K562 (cell line): Measurements from ENCODE around the gene POLR3K. TPM values are rescaled to one million over a fixed set of nuclear protein-coding genes. Genes with fewer than 3 reads are reported as not detected.

ENCODE experiments used
- BRCA1 ChIP-seq, 2 experiments: fragments of 450-650 bp in 1 of 2; sonication (generic) in 1 of 2; formaldehyde crosslinking in 1 of 2; IDR thresholded peaks; 2 replicates each; pipeline versions ENCODE4 v1.5.0 to v1.6.1; 2017 to 2020; ENCODE audit warnings: mild to moderate bottlenecking in 1 of 2, missing genetic modification reagents in 1 of 2
- CBFB ChIP-seq: sonication (generic); formaldehyde crosslinking; IDR thresholded peaks from 2 replicates; pipeline ENCODE4 v1.4.0; 2020; ENCODE audit warnings: mild to moderate bottlenecking, missing genetic modification reagents
- CBX2 ChIP-seq: fragments of 200-600 bp; sonication (generic); IDR thresholded peaks from one replicate; pipeline ENCODE4 v1.6.1; 2012; ENCODE audit warnings: mild to moderate bottlenecking, low read length, inconsistent platforms; ENCODE audit not compliant: insufficient read depth, poor library complexity, severe bottlenecking
- E2F1 ChIP-seq: sonication (generic); formaldehyde crosslinking; IDR thresholded peaks from 2 replicates; pipeline ENCODE4 v1.8.1; 2023; ENCODE audit warnings: mild to moderate bottlenecking, missing genetic modification reagents, moderate library complexity
- ELF1 ChIP-seq: fragments of 200-800 bp; sonication (Bioruptor generic); IDR thresholded peaks from 2 replicates; pipeline ENCODE4 v1.6.1; 2016; ENCODE audit warnings: missing genetic modification characterization, missing compliant biosample characterization
- FOXM1 ChIP-seq, 2 experiments: fragments of 450-650 bp in 1 of 2; sonication (generic) in 1 of 2; formaldehyde crosslinking in 1 of 2; IDR thresholded peaks; 2 replicates each; pipeline versions ENCODE4 v1.6.1 to v1.9.0; 2017 to 2022; ENCODE audit warnings: low read depth in 2 of 2, mild to moderate bottlenecking in 2 of 2, missing genetic modification reagents in 1 of 2, moderate library complexity in 1 of 2
- GATA2 ChIP-seq: sonication (generic); formaldehyde crosslinking; IDR thresholded peaks from 2 replicates; pipeline ENCODE4 v1.4.0; 2020; ENCODE audit warnings: mild to moderate bottlenecking, missing genetic modification reagents
- GTF2A2 ChIP-seq: IDR thresholded peaks from 2 replicates; pipeline ENCODE4 v1.6.1; 2016; ENCODE audit warnings: mild to moderate bottlenecking, missing genetic modification characterization, missing compliant biosample characterization
- HNRNPH1 ChIP-seq: fragments of 200-400 bp; formaldehyde crosslinking; optimal IDR thresholded peaks from 2 replicates; pipeline ENCODE3; 2017; ENCODE audit warnings: low read depth, mild to moderate bottlenecking, low read length, moderate library complexity
- JUN ChIP-seq, 2 experiments: sonication (generic) in 1 of 2; formaldehyde crosslinking in 1 of 2; IDR thresholded peaks; 2 replicates each; pipeline versions ENCODE4 v1.6.1 to v1.8.0; 2012 to 2022; ENCODE audit warnings: borderline replicate concordance in 2 of 2, mild to moderate bottlenecking in 2 of 2, improper control_type of control experiment in 1 of 2, low read depth in 1 of 2, low read length in 1 of 2, missing genetic modification reagents in 1 of 2
- MCM5 ChIP-seq: fragments of 450-650 bp; IDR thresholded peaks from 2 replicates; pipeline ENCODE4 v1.6.1; 2016; ENCODE audit warnings: low read depth
- MTF1 ChIP-seq: fragments of 250-450 bp; sonication (Bioruptor Pico); IDR thresholded peaks from 2 replicates; pipeline ENCODE4 v1.9.0; 2021; ENCODE audit warnings: moderate library complexity, mild to moderate bottlenecking, inconsistent platforms, borderline replicate concordance
- NR0B1 ChIP-seq: fragments of 450-650 bp; IDR thresholded peaks from one replicate; pipeline ENCODE4 v1.6.1; 2018; ENCODE audit warnings: mild to moderate bottlenecking, moderate library complexity; ENCODE audit not compliant: partially characterized antibody
- NR4A1 ChIP-seq, 2 experiments: fragments of 250-450 bp in 1 of 2; fragments of 450-650 bp in 1 of 2; sonication (Bioruptor Pico) in 1 of 2; IDR thresholded peaks; 2 replicates each; pipeline versions ENCODE4 v1.4.0 to v1.6.1; 2016 to 2020; ENCODE audit warnings: mild to moderate bottlenecking in 2 of 2, missing compliant biosample characterization in 1 of 2, missing genetic modification characterization in 1 of 2, moderate library complexity in 1 of 2
- PYGO2 ChIP-seq: fragments of 450-650 bp; IDR thresholded peaks from 2 replicates; pipeline ENCODE4 v1.6.1; 2016; ENCODE audit warnings: mild to moderate bottlenecking, missing genetic modification characterization, moderate library complexity, missing compliant biosample characterization
- RFX7 ChIP-seq: fragments of 250-450 bp; sonication (Bioruptor Pico); IDR thresholded peaks from 2 replicates; pipeline ENCODE4 v1.5.1; 2021; ENCODE audit warnings: mild to moderate bottlenecking
- SIN3A ChIP-seq, 2 experiments: fragments of 150-350 bp in 1 of 2; IDR thresholded peaks; 2 replicates each; pipeline ENCODE4 v1.6.1; 2011 to 2016; ENCODE audit warnings: borderline replicate concordance in 2 of 2, low read depth in 2 of 2, low read length in 2 of 2, mild to moderate bottlenecking in 2 of 2, moderate library complexity in 2 of 2; ENCODE audit not compliant: control insufficient read depth in 1 of 2
- STAG1 ChIP-seq: sonication (generic); formaldehyde crosslinking; IDR thresholded peaks from 2 replicates; pipeline ENCODE4 v1.5.0; 2020; ENCODE audit warnings: missing genetic modification reagents, borderline replicate concordance
- polyA plus RNA-seq, 8 experiments: library from polyadenylated mRNA; depleted of rRNA in 4 of 8; stranded (reverse) in 5 of 8; unstranded in 3 of 8; fragments of >200 nt; fragmentation: Nextera tagmentation in 2 of 8; fragmentation: Illumina TruSeq in 1 of 8; extraction: Ambion mirVana in 2 of 8; extraction: Trizol in 1 of 8; gene quantifications; 2 replicates each; pipeline versions ENCODE4 v1.2.1 to v1.2.3, GENCODE V29; 2011 to 2014; ENCODE audit warnings: inconsistent platforms in 1 of 8, missing spikeins in 1 of 8
- total RNA-seq, 7 experiments: library from RNA; depleted of rRNA in 6 of 7; stranded (reverse); fragments of >200 nt in 6 of 7; fragmentation: Illumina TruSeq in 2 of 7; extraction: Trizol in 2 of 7; gene quantifications; 2 replicates each; pipeline versions ENCODE4 v1.2.1 to v1.2.3, GENCODE V29; 2011 to 2021; ENCODE audit warnings: low replicate concordance in 1 of 7
- TF ChIP-seq, protein P1 (sequence below): fragments of 250-450 bp; sonication (Bioruptor Pico); IDR thresholded peaks from 2 replicates; pipeline ENCODE4 v1.6.1; 2021; ENCODE audit warnings: mild to moderate bottlenecking
- TF ChIP-seq, protein P2 (sequence below), 2 experiments: fragments of 450-650 bp in 1 of 2; sonication (generic) in 1 of 2; formaldehyde crosslinking in 1 of 2; IDR thresholded peaks in 1 of 2; conservative IDR thresholded peaks in 1 of 2; 2 replicates each; pipeline versions ENCODE4 v1.6.1 to v1.8.1; 2016 to 2023; ENCODE audit warnings: mild to moderate bottlenecking in 2 of 2, moderate library complexity in 2 of 2, inconsistent platforms in 1 of 2, missing genetic modification reagents in 1 of 2

POLR3K gene
- total and polyA plus RNA-seq, 9 of the 15 experiments (the other 6 are each of a cell fraction or from before 2014, with no cell fraction given) = 42.1 to 315 (median 86.7) TPM

DNA sequence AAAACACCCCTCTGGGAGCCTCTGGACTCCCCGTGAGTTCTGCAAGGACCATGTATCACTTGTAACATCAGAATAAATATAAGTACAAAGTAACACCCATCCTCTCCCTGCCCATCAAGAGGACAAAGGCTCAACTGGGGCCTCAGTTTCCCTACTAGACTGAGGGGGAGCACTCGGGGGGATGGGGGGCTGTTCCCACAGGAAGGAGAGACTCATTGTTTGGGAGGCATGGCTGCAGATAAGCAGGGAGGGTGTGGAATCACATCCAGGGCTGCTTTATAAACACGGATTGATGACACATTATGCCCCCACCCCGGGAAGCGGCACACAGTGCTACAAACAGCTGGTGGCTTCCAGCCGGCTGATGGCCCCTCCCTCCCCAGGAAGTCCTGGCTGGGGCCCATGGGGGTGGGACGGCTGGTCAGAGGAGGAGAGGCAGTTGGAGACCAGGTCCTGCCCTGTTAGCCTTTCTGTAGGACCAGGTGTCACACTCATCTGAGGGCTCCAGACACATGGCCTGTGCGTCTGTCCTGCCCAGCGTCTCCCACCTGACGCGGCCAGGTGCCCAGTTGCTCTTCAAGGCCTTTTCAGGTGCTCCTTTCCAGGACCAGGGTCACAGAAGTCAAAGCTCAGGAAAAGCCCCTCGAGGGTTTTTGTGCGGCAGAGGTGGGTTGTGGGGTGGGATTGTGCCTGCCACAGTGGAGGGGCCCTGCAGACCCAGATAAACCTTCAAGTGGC, 23.3 kb upstream of the POLR3K start (continued):
- TF ChIP-seq NR0B1 (no peak), BRCA1 (IDR thresholded peaks at IDR 0.05) (no peak), BRCA1 (CRISPR knock-in tag; IDR thresholded peaks at IDR 0.05) (no peak), CBFB (CRISPR knock-in tag) (no peak), RFX7 (CRISPR knock-in tag) (no peak), E2F1 (CRISPR knock-in tag) (no peak), GATA2 (CRISPR knock-in tag) (no peak), SIN3A (IDR thresholded peaks at IDR 0.05; ENCODE audit: borderline replicate concordance in 2 of 2, control insufficient read depth in 1 of 2, low read depth in 2 of 2, low read length in 2 of 2) (peak; percentile 83 to 95; a peak in 3 of 4 replicates), MTF1 (CRISPR knock-in tag) (no peak), HNRNPH1 (no peak), GTF2A2 (tag) (no peak), CBX2 (no peak), ELF1 (tag) (peak; percentile 7; the same call in 1 of the 2 replicates), MCM5 (no peak), PYGO2 (tag) (no peak), NR4A1 (CRISPR knock-in tag; IDR thresholded peaks at IDR 0.05) (0 out of 2 replicates have a peak, but pooled peaks have one; percentile 53), NR4A1 (tag; IDR thresholded peaks at IDR 0.05) (no peak), JUN (IDR thresholded peaks at IDR 0.05; ENCODE audit: borderline replicate concordance, low read depth, low read length) (peak; percentile 57; the same call in 1 of the 2 replicates), JUN (CRISPR knock-in tag; IDR thresholded peaks at IDR 0.05; ENCODE audit: borderline replicate concordance) (0 out of 2 replicates have a peak, but pooled peaks have one; percentile 45), STAG1 (CRISPR knock-in tag) (no peak), FOXM1 (IDR thresholded peaks at IDR 0.05; ENCODE audit: low read depth) (no peak), FOXM1 (CRISPR knock-in tag; IDR thresholded peaks at IDR 0.05; ENCODE audit: low read depth) (0 out of 2 replicates have a peak, but pooled peaks have one; percentile 17)
- TF ChIP-seq, protein P1, sequence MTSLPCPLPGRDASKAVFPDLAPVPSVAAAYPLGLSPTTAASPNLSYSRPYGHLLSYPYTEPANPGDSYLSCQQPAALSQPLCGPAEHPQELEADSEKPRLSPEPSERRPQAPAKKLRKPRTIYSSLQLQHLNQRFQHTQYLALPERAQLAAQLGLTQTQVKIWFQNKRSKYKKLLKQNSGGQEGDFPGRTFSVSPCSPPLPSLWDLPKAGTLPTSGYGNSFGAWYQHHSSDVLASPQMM (CRISPR knock-in tag) = no peak
- TF ChIP-seq, protein P2, sequence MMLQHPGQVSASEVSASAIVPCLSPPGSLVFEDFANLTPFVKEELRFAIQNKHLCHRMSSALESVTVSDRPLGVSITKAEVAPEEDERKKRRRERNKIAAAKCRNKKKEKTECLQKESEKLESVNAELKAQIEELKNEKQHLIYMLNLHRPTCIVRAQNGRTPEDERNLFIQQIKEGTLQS (IDR thresholded peaks at IDR 0.05) = peak; percentile 43
- TF ChIP-seq, protein P2 (CRISPR knock-in tag; conservative IDR thresholded peaks at IDR 0.05) = no peak
